PC-3 (cell line): ENCODE data around the gene VTI1B. TPM values are rescaled to one million over a fixed set of nuclear protein-coding genes. Genes with fewer than 3 reads are reported as not detected.

Experiments
- ATAC-seq: fragments of 200-7000 bp; cut with Tn5 transposase; 2 replicates; pipeline ENCODE4 v1.9.1; 2020; ENCODE audit warnings: mild to moderate bottlenecking, moderate library complexity
- BruUV-seq: library from RNA; stranded (reverse); fragments of 400-500 nt; replicated peaks from 2 replicates; lab custom pipeline; 2021; lab: Mats Ljungman, UMichigan
- CTCF ChIA-PET: fragments of 300-600 bp; sonication (Branson Sonifier 250); formaldehyde crosslinking; loops from one replicate; lab custom pipeline; 2022; ENCODE audit warnings: antibody characterized with exemption; lab: Charles Lee
- POLR2A ChIA-PET: fragments of 300-600 bp; sonication (Branson Sonifier 250); formaldehyde crosslinking; loops from one replicate; lab custom pipeline; 2022; ENCODE audit warnings: antibody characterized with exemption; ENCODE audit not compliant: unreplicated experiment; lab: Charles Lee
- DNase-seq: peaks from one replicate; pipeline ENCODE4 v3.0.0-alpha.2; 2015
- H2AFZ ChIP-seq: fragments of 300-600 bp; sonication (generic); 2 replicates; pipeline ENCODE4 v1.6.0; 2016; ENCODE audit warnings: antibody characterized with exemption, low read length
- H3F3A ChIP-seq: fragments of 300-600 bp; sonication (generic); one replicate; pipeline ENCODE4 v1.6.0; 2017; ENCODE audit warnings: antibody characterized with exemption, low read length, control low read depth, mild to moderate bottlenecking; ENCODE audit not compliant: unreplicated experiment
- H3K27ac ChIP-seq: fragments of 300-600 bp; sonication (generic); 2 replicates; pipeline ENCODE4 v1.5.1; 2016; ENCODE audit warnings: mild to moderate bottlenecking, low read length
- H3K27me3 ChIP-seq: fragments of 300-600 bp; sonication (generic); 2 replicates; pipeline ENCODE4 v1.6.1; 2016; ENCODE audit warnings: low read length, mixed read lengths
- H3K36me3 ChIP-seq: fragments of 300-600 bp; sonication (generic); 2 replicates; pipeline ENCODE4 v1.6.1; 2016; ENCODE audit warnings: low read depth, mixed run types, low read length, mixed read lengths
- H3K4me1 ChIP-seq: fragments of 300-600 bp; sonication (generic); 2 replicates; pipeline ENCODE4 v1.5.1; 2016; ENCODE audit warnings: low read length; ENCODE audit not compliant: insufficient read depth
- H3K4me2 ChIP-seq: fragments of 300-600 bp; sonication (generic); 2 replicates; pipeline ENCODE4 v1.6.0; 2016; ENCODE audit warnings: low read length
- H3K4me3 ChIP-seq: fragments of 300-600 bp; sonication (generic); 2 replicates; pipeline ENCODE4 v1.5.1; 2016; ENCODE audit warnings: mild to moderate bottlenecking, low read length, mixed read lengths
- H3K79me2 ChIP-seq: fragments of 300-600 bp; sonication (generic); 2 replicates; pipeline ENCODE4 v1.6.1; 2017; ENCODE audit warnings: low read length, mixed read lengths
- H3K9ac ChIP-seq: fragments of 300-600 bp; sonication (generic); 2 replicates; pipeline ENCODE4 v1.6.0; 2016; ENCODE audit warnings: mild to moderate bottlenecking, low read length
- H3K9me2 ChIP-seq: fragments of 300-600 bp; sonication (generic); replicated peaks from 2 replicates; pipeline ENCODE4 v1.6.1; 2016; ENCODE audit warnings: mixed run types, low read length, mixed read lengths
- H3K9me3 ChIP-seq: fragments of 300-600 bp; sonication (generic); 2 replicates; pipeline ENCODE4 v1.6.1; 2016; ENCODE audit warnings: low read length, mixed read lengths
- H4K20me1 ChIP-seq: fragments of 300-600 bp; sonication (generic); 2 replicates; pipeline ENCODE4 v1.6.1; 2016; ENCODE audit warnings: low read length, mixed read lengths
- CTCF ChIP-seq: fragments of 300-600 bp; sonication (generic); conservative IDR thresholded peaks from 2 replicates; pipeline ENCODE4 v1.5.1; 2017; ENCODE audit warnings: antibody characterized with exemption, low read depth, mild to moderate bottlenecking, low read length
- EZH2 ChIP-seq: fragments of 300-600 bp; sonication (generic); IDR thresholded peaks from one replicate; pipeline ENCODE4 v1.6.1; 2017; ENCODE audit warnings: antibody characterized with exemption, mild to moderate bottlenecking, low read length; ENCODE audit not compliant: unreplicated experiment
- EZH2phosphoT487 ChIP-seq: fragments of 300-600 bp; sonication (generic); IDR thresholded peaks from 2 replicates; pipeline ENCODE4 v1.6.1; 2018; ENCODE audit warnings: mild to moderate bottlenecking, antibody characterized with exemption, low read length, borderline replicate concordance
- intact Hi-C: fragments of 100-400 bp; cut with micrococcal nuclease; formaldehyde crosslinking; loops from 2 replicates; pipeline ENCODE4 v1.9.0; 2023
- total RNA-seq: library from RNA; depleted of rRNA; stranded (reverse); fragments of >200 nt; gene quantifications from 2 replicates; pipeline ENCODE4 v1.2.3, GENCODE V29; 2014

Gene VTI1B
- total RNA-seq, 1 experiment from 2014 or later: 93.8 TPM

- CTCF ChIA-PET: interaction anchor here (0.6 to 1.3 kb wide), 6 partner anchors 8 to 281 kb away, joined by 3 to 9 read pairs (median 4); partner anchors contain the start of gene ARG2
- POLR2A ChIA-PET: interaction anchor here (0.6 to 0.9 kb wide), 3 partner anchors 27 to 50 kb away, joined by 3 to 7 read pairs (median 3); partner anchors contain the start of gene RDH11
Observed at GRCh38 chr14:67668559-67668958, 5.9 kb downstream of the VTI1B start.

GRCh38 chr14:67666750-67667449 is 7.5 kb downstream of the VTI1B start:
- no peaks in the 10 kb centered on the region for H3K4me1 ChIP-seq
- TF ChIP-seq EZH2phosphoT487 (no peak), EZH2 (no peak), CTCF (peak; percentile 86)
- H4K20me1 ChIP-seq: peaks cover 18% of the 10 kb centered on the region; the same call in 1 of the 2 replicates
- no peaks in the 10 kb centered on the region for H3K9me3 ChIP-seq
- H3K79me2 ChIP-seq: peaks cover 96% of the 10 kb centered on the region
- no peak overlapping the region for H3K4me3 ChIP-seq
- intact Hi-C loops: loop anchor here (1.0 to 5.0 kb wide), 6 partner anchors 37 to 140 kb away; no protein-coding TSS in a partner anchor
- DNase-seq: peak; percentile 69
- H3K27ac ChIP-seq: no peak overlapping the region
- no TSS peak for BruUV-seq
- H3K9me2 ChIP-seq: no peaks in the 10 kb centered on the region
- peak; percentile 90 for ATAC-seq
- CTCF ChIA-PET: interaction anchor here (0.5 to 1.2 kb wide), 15 partner anchors 29 to 201 kb away, joined by 3 to 70 read pairs (median 3); partner anchors contain the start of genes ARG2, PIGH and RDH11
- no peaks in the 10 kb centered on the region for H3K27me3 ChIP-seq
- H3K4me2 ChIP-seq: no peak overlapping the region
- H2AFZ ChIP-seq: no peak overlapping the region
- no peaks in the 10 kb centered on the region for H3F3A ChIP-seq
- POLR2A ChIA-PET: no interaction called here
- H3K36me3 ChIP-seq: no peaks in the 10 kb centered on the region
- no peak overlapping the region for H3K9ac ChIP-seq

More at GRCh38 chr14:67668559-67668958, 5.9 kb downstream of the VTI1B start:
- Histone ChIP-seq H3F3A (no peaks in the 10 kb centered on the region), H3K4me1 (peaks cover 10% of the 10 kb centered on the region), H2AFZ (no peak overlapping the region), H3K79me2 (peaks cover 98% of the 10 kb centered on the region), H3K36me3 (no peaks in the 10 kb centered on the region), H3K9ac (no peak overlapping the region), H3K9me3 (no peaks in the 10 kb centered on the region), H3K4me2 (no peak overlapping the region), H4K20me1 (peaks cover 29% of the 10 kb centered on the region), H3K9me2 (no peaks in the 10 kb centered on the region), H3K27me3 (no peaks in the 10 kb centered on the region), H3K4me3 (no peak overlapping the region), H3K27ac (no peak overlapping the region)
- ATAC-seq: 0 out of 2 replicates have a peak, but pooled peaks have one; percentile 5
- TF ChIP-seq EZH2 (no peak), EZH2phosphoT487 (no peak), CTCF (no peak)
- intact Hi-C loops: loop anchor here (5.0 kb wide), 1 partner anchor 141 kb away; no protein-coding TSS in a partner anchor
- BruUV-seq: no TSS peak
- no peak for DNase-seq

- H2AFZ ChIP-seq: no peak overlapping the region
- no peaks in the 10 kb centered on the region for H3K4me1 ChIP-seq
- H3F3A ChIP-seq: no peaks in the 10 kb centered on the region
- no TSS peak for BruUV-seq
- H3K27me3 ChIP-seq: no peaks in the 10 kb centered on the region
- H3K27ac ChIP-seq: no peak overlapping the region
- no peak for TF ChIP-seq CTCF
- no peak for TF ChIP-seq EZH2phosphoT487
- TF ChIP-seq EZH2: no peak
- ATAC-seq (no peak), DNase-seq (no peak)
- no peak overlapping the region for H3K4me2 ChIP-seq
- no peak overlapping the region for H3K4me3 ChIP-seq
- intact Hi-C loops: loop anchor here (5.0 kb wide), 1 partner anchor 139 kb away; no protein-coding TSS in a partner anchor
- CTCF ChIA-PET: no interaction called here
- H3K79me2 ChIP-seq: peaks cover 85% of the 10 kb centered on the region
- H3K36me3 ChIP-seq: no peaks in the 10 kb centered on the region
- no peaks in the 10 kb centered on the region for H3K9me2 ChIP-seq
- peaks cover 18% of the 10 kb centered on the region; the same call in 1 of the 2 replicates for H4K20me1 ChIP-seq
- H3K9me3 ChIP-seq: no peaks in the 10 kb centered on the region
- H3K9ac ChIP-seq: no peak overlapping the region
- POLR2A ChIA-PET: no interaction called here
Observed at GRCh38 chr14:67665868-67666267, 8.6 kb downstream of the VTI1B start.
